Measurements from ENCODE around the gene MAP2K2. TPM values are rescaled to one million over a fixed set of nuclear protein-coding genes. Genes with fewer than 3 reads are reported as not detected.

The MAP2K2 gene
- polyA plus RNA-seq, 3 donors, result 30.5 to 94.5 (median 40.2) TPM

DNA sequence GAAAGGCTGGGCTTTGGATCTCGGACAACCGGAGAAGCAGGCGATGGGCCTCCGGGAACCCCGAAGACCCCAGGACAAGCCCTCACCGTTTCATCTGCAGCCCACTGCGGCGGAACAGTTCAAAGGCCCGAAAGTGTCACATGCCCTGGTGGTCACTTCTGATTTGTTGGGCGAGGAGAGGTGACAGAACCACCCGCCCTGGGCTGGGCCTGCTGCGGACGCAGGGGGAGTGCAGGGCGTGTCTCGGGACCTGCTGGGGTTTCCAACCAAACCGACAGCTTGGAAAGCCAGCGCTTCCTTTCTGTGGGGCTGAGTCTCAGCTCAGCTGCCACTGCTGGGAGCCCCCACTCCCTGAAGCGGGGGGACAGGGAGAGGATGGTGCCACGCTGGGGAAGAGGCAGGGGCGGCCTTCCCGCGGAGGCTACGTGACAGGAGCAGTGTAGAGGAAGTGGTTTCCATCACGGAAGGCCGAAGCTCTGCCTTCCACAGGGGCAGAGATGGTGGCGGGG is 34.5 kb downstream of the MAP2K2 start:
- H3K4me2 ChIP-seq (replicated peaks; ENCODE audit: extremely low read depth, low read length, poor library complexity, severe bottlenecking), result peak overlapping the region; percentile 95
- no peaks in the 10 kb centered on the region for H3K9me3 ChIP-seq (replicated peaks in 1 of 2; ENCODE audit: control insufficient read depth in 1 of 2, insufficient read depth in 1 of 2, low read length in 2 of 2)
- peaks cover 0 to 5% (median 0%) of the 10 kb centered on the region in 3 donors for H3K27me3 Mint-ChIP-seq (ENCODE audit: low read depth in 3 of 3)
- H3K9ac ChIP-seq (ENCODE audit: insufficient read depth, low read length, poor library complexity, severe bottlenecking), result peak overlapping the region; percentile 84
- peak overlapping the region; percentile 95 for H2AFZ ChIP-seq (ENCODE audit: insufficient read depth, low read depth, low read length, poor library complexity, severe bottlenecking)
- peaks cover 9% of the 10 kb centered on the region for H3K79me2 ChIP-seq (ENCODE audit: insufficient read depth, low read length)
- DNase-seq, result peak; percentile 70 to 89 (median 77)
- peak overlapping the region; percentile 82 to 92 for H3K4me3 Mint-ChIP-seq
- intact Hi-C loops (cut with micrococcal nuclease), result loop anchor here in 1 of 2 donors (5.0 kb wide), 1 partner anchor 57 kb away; no protein-coding TSS in a partner anchor
- H3K9me3 Mint-ChIP-seq, result no peaks in the 10 kb centered on the region
- TF ChIP-seq, protein P1, sequence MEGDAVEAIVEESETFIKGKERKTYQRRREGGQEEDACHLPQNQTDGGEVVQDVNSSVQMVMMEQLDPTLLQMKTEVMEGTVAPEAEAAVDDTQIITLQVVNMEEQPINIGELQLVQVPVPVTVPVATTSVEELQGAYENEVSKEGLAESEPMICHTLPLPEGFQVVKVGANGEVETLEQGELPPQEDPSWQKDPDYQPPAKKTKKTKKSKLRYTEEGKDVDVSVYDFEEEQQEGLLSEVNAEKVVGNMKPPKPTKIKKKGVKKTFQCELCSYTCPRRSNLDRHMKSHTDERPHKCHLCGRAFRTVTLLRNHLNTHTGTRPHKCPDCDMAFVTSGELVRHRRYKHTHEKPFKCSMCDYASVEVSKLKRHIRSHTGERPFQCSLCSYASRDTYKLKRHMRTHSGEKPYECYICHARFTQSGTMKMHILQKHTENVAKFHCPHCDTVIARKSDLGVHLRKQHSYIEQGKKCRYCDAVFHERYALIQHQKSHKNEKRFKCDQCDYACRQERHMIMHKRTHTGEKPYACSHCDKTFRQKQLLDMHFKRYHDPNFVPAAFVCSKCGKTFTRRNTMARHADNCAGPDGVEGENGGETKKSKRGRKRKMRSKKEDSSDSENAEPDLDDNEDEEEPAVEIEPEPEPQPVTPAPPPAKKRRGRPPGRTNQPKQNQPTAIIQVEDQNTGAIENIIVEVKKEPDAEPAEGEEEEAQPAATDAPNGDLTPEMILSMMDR (IDR thresholded peaks at IDR 0.05), result no peak
- 0% methylated on average over 24 of the region's 26 CpGs for WGBS (ENCODE audit: insufficient coverage)
- H3K4me1 ChIP-seq (ENCODE audit: control insufficient read depth in 1 of 2, insufficient read depth in 2 of 2, low read length in 2 of 2), result peaks cover 22 to 30% of the 10 kb centered on the region in 2 donors
- H3K27ac ChIP-seq (ENCODE audit: low read depth in 1 of 2, low read length in 2 of 2), result peak overlapping the region; percentile 89 to 97
- H3K27ac Mint-ChIP-seq, result peak overlapping the region; percentile 91 to 96 (median 95)
- H3K4me3 ChIP-seq (replicated peaks in 1 of 3; ENCODE audit: low read depth in 2 of 3, low read length in 3 of 3), result peak overlapping the region; percentile 41 to 87 (median 65)
- peaks cover 8 to 24% of the 10 kb centered on the region in 2 donors for H3K36me3 Mint-ChIP-seq
- peaks cover 24% of the 10 kb centered on the region for H3K4me1 Mint-ChIP-seq
- peaks cover 8 to 23% of the 10 kb centered on the region in 2 donors for H3K36me3 ChIP-seq (replicated peaks in 1 of 2; ENCODE audit: control insufficient read depth in 1 of 2, insufficient read depth in 2 of 2, low read length in 2 of 2)
- no peaks in the 10 kb centered on the region for H4K20me1 ChIP-seq (ENCODE audit: insufficient read depth, low read length)
- H3K27me3 ChIP-seq (ENCODE audit: control insufficient read depth in 2 of 2, insufficient read depth in 2 of 2, low read length in 2 of 2), result no peaks in the 10 kb centered on the region

DNA sequence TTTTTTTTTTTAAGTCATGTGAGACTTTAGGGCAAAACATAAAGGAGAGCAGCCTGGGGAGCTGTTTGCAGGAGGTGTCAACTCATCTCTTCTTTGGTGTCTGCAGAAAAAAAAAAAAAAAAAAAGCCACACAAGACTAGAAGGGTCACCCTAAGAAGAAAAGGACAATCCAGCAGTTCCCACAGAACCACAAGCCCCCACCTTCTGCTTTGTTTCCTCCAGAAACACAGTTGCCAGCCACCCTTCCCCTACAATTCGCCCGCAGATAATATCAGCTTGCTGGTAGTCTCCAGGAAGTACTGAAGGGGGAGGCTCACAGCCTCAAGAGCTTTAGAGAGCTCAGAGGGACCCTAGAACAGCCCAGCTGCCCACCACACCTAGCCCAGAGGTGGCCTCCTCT is 34.9 kb downstream of the MAP2K2 start:
- no peaks in the 10 kb centered on the region for H3K9me3 ChIP-seq (replicated peaks in 1 of 2; ENCODE audit: control insufficient read depth in 1 of 2, insufficient read depth in 1 of 2, low read length in 2 of 2)
- H3K27me3 ChIP-seq (ENCODE audit: control insufficient read depth in 2 of 2, insufficient read depth in 2 of 2, low read length in 2 of 2), result no peaks in the 10 kb centered on the region
- intact Hi-C loops (cut with micrococcal nuclease), result loop anchor here in 1 of 2 donors (5.0 kb wide), 1 partner anchor 57 kb away; no protein-coding TSS in a partner anchor
- no peak for DNase-seq
- H3K27ac ChIP-seq (ENCODE audit: low read depth in 1 of 2, low read length in 2 of 2), result peak overlapping the region; percentile 89 to 97
- Mint-ChIP-seq H3K27me3 (ENCODE audit: low read depth in 3 of 3) (peaks cover 0 to 5% (median 2%) of the 10 kb centered on the region in 3 donors), H3K27ac (peak overlapping the region; percentile 91 to 96 (median 95)), H3K4me3 (peak overlapping the region; percentile 82 to 92), H3K4me1 (peaks cover 26% of the 10 kb centered on the region), H3K36me3 (peaks cover 6 to 21% of the 10 kb centered on the region in 2 donors), H3K9me3 (no peaks in the 10 kb centered on the region)
- 0% methylated on average over 2 of the region's 2 CpGs for WGBS (ENCODE audit: insufficient coverage)
- peak overlapping the region; percentile 95 for H2AFZ ChIP-seq (ENCODE audit: insufficient read depth, low read depth, low read length, poor library complexity, severe bottlenecking)
- peaks cover 9% of the 10 kb centered on the region for H3K79me2 ChIP-seq (ENCODE audit: insufficient read depth, low read length)
- peak overlapping the region; percentile 41 to 87 (median 65) for H3K4me3 ChIP-seq (replicated peaks in 1 of 3; ENCODE audit: low read depth in 2 of 3, low read length in 3 of 3)
- peaks cover 5 to 18% of the 10 kb centered on the region in 2 donors for H3K36me3 ChIP-seq (replicated peaks in 1 of 2; ENCODE audit: control insufficient read depth in 1 of 2, insufficient read depth in 2 of 2, low read length in 2 of 2)
- H4K20me1 ChIP-seq (ENCODE audit: insufficient read depth, low read length), result no peaks in the 10 kb centered on the region
- H3K4me2 ChIP-seq (replicated peaks; ENCODE audit: extremely low read depth, low read length, poor library complexity, severe bottlenecking), result peak overlapping the region; percentile 95
- TF ChIP-seq, protein P1 (IDR thresholded peaks at IDR 0.05), result no peak
- peaks cover 27 to 35% of the 10 kb centered on the region in 2 donors for H3K4me1 ChIP-seq (ENCODE audit: control insufficient read depth in 1 of 2, insufficient read depth in 2 of 2, low read length in 2 of 2)
- H3K9ac ChIP-seq (ENCODE audit: insufficient read depth, low read length, poor library complexity, severe bottlenecking), result peak overlapping the region; percentile 84

Data from CD14-positive monocyte (primary cell).